GM23338 (cell line): Measurements from ENCODE around the gene FMR1NB.

Experiments used
- CREB1 ChIP-seq: fragments of 250-450 bp; sonication (Bioruptor Pico); IDR thresholded peaks from 2 replicates; pipeline ENCODE4 v1.5.0; 2020; ENCODE audit warnings: low read depth, mild to moderate bottlenecking, moderate library complexity
- EZH2 ChIP-seq: fragments of 200-600 bp; sonication (generic); IDR thresholded peaks from one replicate; pipeline ENCODE4 v1.8.0; 2017; ENCODE audit warnings: antibody characterized with exemption, mild to moderate bottlenecking, low read depth; ENCODE audit not compliant: unreplicated experiment
- JUNB ChIP-seq: IDR thresholded peaks from one replicate; pipeline ENCODE4 v1.6.1; 2016; ENCODE audit warnings: antibody characterized with exemption; ENCODE audit not compliant: unreplicated experiment
- POLR2AphosphoS5 ChIP-seq: IDR thresholded peaks from 2 replicates; pipeline ENCODE4 v1.6.1; 2016; ENCODE audit warnings: antibody characterized with exemption, low read depth
- ZNF331 ChIP-seq: fragments of 250-450 bp; sonication (Bioruptor Pico); IDR thresholded peaks from 2 replicates; pipeline ENCODE4 v1.5.0; 2020; ENCODE audit warnings: low read depth, mild to moderate bottlenecking, moderate library complexity
- TF ChIP-seq, protein P1 (sequence below), 2 experiments: fragments of 200-600 bp in 1 of 2; sonication (generic) in 1 of 2; conservative IDR thresholded peaks; 2 replicates each; pipeline versions ENCODE4 v1.5.1 to v1.6.1; 2016 to 2017; ENCODE audit warnings: antibody characterized with exemption in 2 of 2, low read depth in 2 of 2, mild to moderate bottlenecking in 2 of 2, moderate library complexity in 1 of 2

DNA sequence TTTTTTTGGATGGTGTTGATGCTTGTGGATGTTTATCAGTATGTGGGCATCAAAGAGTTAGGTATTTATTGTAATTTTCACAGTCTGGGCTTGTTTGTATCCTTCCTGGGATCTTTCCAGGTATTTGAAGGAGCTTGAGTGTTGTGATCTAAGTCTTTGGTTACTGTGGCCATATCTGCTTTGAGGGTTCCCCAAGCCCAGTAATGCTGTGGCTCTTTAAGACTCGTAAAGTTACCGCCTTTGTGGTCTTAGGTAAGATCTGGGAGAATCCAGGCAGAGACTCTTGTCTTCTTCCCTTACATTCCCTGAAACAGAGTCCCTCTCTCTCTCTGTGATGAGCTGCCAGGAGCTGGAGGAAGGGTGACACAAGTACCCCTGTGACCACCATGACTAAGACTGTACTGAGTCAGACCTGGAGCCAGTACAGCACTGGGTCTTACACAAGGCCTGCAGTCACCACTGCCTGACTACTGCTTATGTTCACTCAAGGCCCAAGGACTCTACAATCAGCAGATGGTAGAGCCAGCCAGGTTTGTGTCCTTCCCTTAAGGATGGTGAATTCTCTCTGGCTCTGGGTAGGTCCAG is 62.2 kb downstream of the FMR1NB start:
- TF ChIP-seq EZH2 (no peak), POLR2AphosphoS5 (no peak), CREB1 (CRISPR knock-in tag) (no peak), ZNF331 (CRISPR knock-in tag) (no peak), JUNB (no peak)
- TF ChIP-seq, protein P1, sequence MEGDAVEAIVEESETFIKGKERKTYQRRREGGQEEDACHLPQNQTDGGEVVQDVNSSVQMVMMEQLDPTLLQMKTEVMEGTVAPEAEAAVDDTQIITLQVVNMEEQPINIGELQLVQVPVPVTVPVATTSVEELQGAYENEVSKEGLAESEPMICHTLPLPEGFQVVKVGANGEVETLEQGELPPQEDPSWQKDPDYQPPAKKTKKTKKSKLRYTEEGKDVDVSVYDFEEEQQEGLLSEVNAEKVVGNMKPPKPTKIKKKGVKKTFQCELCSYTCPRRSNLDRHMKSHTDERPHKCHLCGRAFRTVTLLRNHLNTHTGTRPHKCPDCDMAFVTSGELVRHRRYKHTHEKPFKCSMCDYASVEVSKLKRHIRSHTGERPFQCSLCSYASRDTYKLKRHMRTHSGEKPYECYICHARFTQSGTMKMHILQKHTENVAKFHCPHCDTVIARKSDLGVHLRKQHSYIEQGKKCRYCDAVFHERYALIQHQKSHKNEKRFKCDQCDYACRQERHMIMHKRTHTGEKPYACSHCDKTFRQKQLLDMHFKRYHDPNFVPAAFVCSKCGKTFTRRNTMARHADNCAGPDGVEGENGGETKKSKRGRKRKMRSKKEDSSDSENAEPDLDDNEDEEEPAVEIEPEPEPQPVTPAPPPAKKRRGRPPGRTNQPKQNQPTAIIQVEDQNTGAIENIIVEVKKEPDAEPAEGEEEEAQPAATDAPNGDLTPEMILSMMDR (conservative IDR thresholded peaks at IDR 0.05; ENCODE audit: low read depth in 2 of 2): no peak
